ENCODE results near the gene COL20A1. TPM values are rescaled to one million over a fixed set of nuclear protein-coding genes. Genes with fewer than 3 reads are reported as not detected.
A peak's percentile ranks its signal among the peaks of the same experiment; 100 is the strongest.

Gene COL20A1
- total RNA-seq, 6 experiments from 2014 or later = not detected

DNA sequence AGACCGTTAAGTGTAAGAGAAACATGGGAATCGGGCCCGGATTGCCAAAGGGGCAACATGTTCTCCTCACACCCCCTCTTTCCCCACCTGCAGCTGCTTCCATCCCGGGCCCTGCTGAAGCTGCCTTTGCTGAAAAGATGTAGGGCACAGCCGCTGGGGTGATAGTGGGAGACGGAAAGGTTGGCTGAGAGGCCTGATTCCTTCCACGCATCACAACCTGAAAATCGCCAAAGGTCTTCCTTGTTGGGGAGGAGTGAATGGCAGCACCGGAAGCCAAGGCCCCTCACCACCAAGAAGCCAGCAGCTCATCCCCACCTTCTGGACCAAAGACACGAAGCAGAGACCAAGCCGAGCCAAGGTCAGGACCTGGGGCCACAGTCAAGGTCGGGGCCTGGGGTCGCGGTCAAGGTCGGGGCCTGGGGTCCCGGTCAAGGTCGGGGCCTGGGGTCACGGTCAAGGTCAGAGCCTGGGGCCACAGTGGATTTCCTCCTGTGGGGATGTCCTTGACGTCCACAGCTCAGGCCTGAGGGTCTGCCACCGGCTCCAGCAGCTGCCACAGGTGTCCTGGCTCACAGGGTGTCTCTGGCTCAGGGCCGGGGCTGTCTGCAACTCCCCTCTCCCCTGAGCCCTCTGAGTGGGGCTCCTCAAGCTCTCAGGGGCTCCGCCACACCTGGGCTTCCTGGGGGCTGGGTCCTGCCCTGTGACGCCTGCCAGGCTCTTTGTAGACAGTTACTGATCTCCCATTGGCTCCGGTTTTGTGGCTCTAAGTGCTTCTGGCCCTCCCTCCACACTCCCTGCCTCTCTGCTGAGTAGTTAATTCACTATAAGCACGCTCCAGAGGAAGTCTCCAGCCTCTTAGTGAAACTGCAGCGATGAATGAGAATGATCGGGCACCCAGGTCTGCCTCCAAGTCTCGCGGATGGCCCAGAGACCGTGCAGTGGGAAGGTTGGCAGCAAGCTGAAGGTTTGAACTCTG is 73.7 kb downstream of the COL20A1 start:
- DNase-seq (no peak), ATAC-seq (no peak)
- no peaks in the 10 kb centered on the region for H3K9me3 ChIP-seq
- H3K27ac ChIP-seq = no peak overlapping the region
- no peaks in the 10 kb centered on the region for H3K27me3 ChIP-seq
- no peak overlapping the region for H3K4me3 ChIP-seq
- WGBS (ENCODE audit: insufficient coverage, low coverage, low lambda C conversion rate, missing lambda C conversion rate) = 60% methylated on average over 7 of the region's 30 CpGs
- intact Hi-C loops (cut with DNase I) = no loop called here
- no peaks in the 10 kb centered on the region for H3K36me3 ChIP-seq
- H3K4me1 ChIP-seq = peaks cover 0 to 26% (median 9%) of the 10 kb centered on the region in 4 donors
- TF ChIP-seq, protein P1, sequence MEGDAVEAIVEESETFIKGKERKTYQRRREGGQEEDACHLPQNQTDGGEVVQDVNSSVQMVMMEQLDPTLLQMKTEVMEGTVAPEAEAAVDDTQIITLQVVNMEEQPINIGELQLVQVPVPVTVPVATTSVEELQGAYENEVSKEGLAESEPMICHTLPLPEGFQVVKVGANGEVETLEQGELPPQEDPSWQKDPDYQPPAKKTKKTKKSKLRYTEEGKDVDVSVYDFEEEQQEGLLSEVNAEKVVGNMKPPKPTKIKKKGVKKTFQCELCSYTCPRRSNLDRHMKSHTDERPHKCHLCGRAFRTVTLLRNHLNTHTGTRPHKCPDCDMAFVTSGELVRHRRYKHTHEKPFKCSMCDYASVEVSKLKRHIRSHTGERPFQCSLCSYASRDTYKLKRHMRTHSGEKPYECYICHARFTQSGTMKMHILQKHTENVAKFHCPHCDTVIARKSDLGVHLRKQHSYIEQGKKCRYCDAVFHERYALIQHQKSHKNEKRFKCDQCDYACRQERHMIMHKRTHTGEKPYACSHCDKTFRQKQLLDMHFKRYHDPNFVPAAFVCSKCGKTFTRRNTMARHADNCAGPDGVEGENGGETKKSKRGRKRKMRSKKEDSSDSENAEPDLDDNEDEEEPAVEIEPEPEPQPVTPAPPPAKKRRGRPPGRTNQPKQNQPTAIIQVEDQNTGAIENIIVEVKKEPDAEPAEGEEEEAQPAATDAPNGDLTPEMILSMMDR (IDR thresholded peaks at IDR 0.05) = no peak
- TF ChIP-seq POLR2A (IDR thresholded peaks at IDR 0.05) = no peak

DNA sequence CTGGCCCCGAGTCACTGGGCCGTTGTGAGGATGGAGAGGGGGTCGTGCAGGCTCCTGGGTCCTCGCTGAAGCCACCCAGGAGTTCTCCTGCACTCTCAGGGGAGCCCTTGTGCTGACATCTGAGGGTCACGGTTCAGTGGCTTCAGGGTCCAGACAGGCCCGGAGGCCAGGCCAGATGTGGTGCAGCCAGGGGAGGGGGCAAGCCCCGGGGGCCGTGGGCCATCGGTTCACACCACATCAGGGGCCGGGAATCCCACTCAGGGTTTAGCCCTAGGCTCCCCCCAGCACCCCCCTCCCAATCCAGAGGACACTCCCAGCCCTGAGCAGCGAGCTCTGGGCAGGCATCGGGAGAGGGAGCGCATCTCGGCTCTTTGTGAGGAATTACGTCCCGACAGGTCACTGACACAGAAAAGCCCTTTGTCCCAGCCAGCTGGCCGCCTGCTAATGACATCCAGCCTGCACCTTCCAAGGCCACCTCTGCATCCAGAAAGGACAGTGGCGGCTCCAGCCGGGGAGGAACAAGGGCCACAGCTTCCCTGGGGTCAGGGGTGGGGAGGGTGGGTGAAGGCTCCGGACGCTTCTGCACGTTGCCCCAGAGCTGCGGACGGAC is 74.6 kb downstream of the COL20A1 start:
- WGBS (ENCODE audit: insufficient coverage, low coverage, low lambda C conversion rate, missing lambda C conversion rate) = 73% methylated on average over 3 of the region's 24 CpGs
- Histone ChIP-seq H3K36me3 (no peaks in the 10 kb centered on the region), H3K9me3 (no peaks in the 10 kb centered on the region), H3K4me1 (peaks cover 0 to 24% (median 7%) of the 10 kb centered on the region in 4 donors), H3K4me3 (no peak overlapping the region), H3K27ac (no peak overlapping the region), H3K27me3 (no peaks in the 10 kb centered on the region)
- TF ChIP-seq, protein P1 (IDR thresholded peaks at IDR 0.05) = no peak
- no peak for TF ChIP-seq POLR2A (IDR thresholded peaks at IDR 0.05)
- ATAC-seq = peak in 2 of 4 donors; percentile 2 to 38
- DNase-seq = peak in 2 of 3 donors; percentile 71 to 78
- intact Hi-C loops (cut with DNase I) = no loop called here

DNA sequence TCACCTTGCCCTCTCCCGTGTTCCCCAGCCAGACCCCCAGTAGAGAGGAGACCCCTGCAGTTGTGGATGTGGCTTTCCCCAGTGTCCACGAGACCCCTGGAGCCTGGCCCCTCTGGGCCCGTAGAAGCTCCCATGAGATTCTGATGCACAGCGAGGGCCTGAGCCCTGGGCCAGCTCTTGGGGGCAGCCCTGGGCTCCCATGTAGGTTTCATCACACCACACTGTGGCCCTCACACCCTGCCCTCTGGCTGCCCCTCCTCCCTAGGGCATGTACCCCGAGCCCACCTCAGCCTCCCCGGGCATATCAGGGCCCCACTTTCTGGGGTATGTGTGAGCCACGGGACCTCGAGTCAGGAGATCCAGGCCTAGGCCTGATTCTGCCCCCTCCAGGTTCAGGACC is 75.2 kb downstream of the COL20A1 start:
- intact Hi-C loops (cut with DNase I) = no loop called here
- Histone ChIP-seq H3K27ac (no peak overlapping the region), H3K9me3 (no peaks in the 10 kb centered on the region), H3K27me3 (no peaks in the 10 kb centered on the region), H3K4me1 (peaks cover 0 to 18% (median 5%) of the 10 kb centered on the region in 4 donors), H3K4me3 (no peak overlapping the region), H3K36me3 (no peaks in the 10 kb centered on the region)
- no peak for DNase-seq
- no peak for ATAC-seq
- no CpG with 5 or more reads among the region's 8 CpGs for WGBS (ENCODE audit: insufficient coverage, low coverage, low lambda C conversion rate, missing lambda C conversion rate)
- TF ChIP-seq, protein P1 (IDR thresholded peaks at IDR 0.05) = no peak
- TF ChIP-seq POLR2A (IDR thresholded peaks at IDR 0.05) = no peak

DNA sequence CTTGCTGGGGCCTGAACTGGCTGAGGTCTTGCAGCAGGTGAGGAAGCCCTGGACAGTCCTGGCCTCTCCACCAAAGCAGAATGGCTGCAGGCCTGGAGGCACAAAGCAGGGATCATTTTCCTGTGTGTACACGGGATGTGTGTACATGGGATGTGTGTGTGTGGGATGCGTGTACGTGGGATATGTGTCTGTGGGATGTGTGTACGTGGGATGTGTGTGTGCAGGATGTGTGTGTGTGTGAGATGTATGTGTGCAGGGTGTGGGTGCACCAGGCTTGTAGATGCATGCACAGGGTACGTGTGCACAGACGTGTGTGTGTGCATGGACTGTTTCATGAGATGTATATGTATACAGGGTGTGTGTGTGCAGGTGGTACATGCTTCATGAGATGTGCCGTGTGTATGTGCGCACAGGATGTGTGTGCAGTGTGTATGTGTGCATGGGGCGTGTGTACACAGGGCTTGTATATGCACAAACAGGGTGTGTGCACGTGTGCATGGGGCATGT is 76.1 kb downstream of the COL20A1 start:
- TF ChIP-seq, protein P1 (IDR thresholded peaks at IDR 0.05) = no peak
- TF ChIP-seq POLR2A (IDR thresholded peaks at IDR 0.05) = no peak
- Histone ChIP-seq H3K27me3 (no peaks in the 10 kb centered on the region), H3K4me3 (no peak overlapping the region), H3K9me3 (no peaks in the 10 kb centered on the region), H3K4me1 (peaks cover 0 to 8% (median 2%) of the 10 kb centered on the region in 4 donors), H3K36me3 (no peaks in the 10 kb centered on the region), H3K27ac (no peak overlapping the region)
- WGBS (ENCODE audit: insufficient coverage, low coverage, low lambda C conversion rate, missing lambda C conversion rate) = 86% methylated on average over 9 of the region's 10 CpGs
- ATAC-seq = no peak
- intact Hi-C loops (cut with DNase I) = no loop called here
- DNase-seq = no peak

All from right lobe of liver (tissue), 6 donors.